Activated T-cell treated with anti-CD3 and anti-CD28 coated beads for 24 hours (primary cell): ENCODE measurements around the gene CYBRD1.
"Not testable (repeated sequence)": the region's sequence is repeated elsewhere in the genome, so short reads cannot be mapped to it uniquely, and the experiment has no call there.

Experiments
- DNase-seq: peaks from one replicate; pipeline ENCODE4 v3.0.0-alpha.2; 2020; ENCODE audit warnings: low read depth

CYBRD1 gene, protein sequence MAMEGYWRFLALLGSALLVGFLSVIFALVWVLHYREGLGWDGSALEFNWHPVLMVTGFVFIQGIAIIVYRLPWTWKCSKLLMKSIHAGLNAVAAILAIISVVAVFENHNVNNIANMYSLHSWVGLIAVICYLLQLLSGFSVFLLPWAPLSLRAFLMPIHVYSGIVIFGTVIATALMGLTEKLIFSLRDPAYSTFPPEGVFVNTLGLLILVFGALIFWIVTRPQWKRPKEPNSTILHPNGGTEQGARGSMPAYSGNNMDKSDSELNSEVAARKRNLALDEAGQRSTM

DNA sequence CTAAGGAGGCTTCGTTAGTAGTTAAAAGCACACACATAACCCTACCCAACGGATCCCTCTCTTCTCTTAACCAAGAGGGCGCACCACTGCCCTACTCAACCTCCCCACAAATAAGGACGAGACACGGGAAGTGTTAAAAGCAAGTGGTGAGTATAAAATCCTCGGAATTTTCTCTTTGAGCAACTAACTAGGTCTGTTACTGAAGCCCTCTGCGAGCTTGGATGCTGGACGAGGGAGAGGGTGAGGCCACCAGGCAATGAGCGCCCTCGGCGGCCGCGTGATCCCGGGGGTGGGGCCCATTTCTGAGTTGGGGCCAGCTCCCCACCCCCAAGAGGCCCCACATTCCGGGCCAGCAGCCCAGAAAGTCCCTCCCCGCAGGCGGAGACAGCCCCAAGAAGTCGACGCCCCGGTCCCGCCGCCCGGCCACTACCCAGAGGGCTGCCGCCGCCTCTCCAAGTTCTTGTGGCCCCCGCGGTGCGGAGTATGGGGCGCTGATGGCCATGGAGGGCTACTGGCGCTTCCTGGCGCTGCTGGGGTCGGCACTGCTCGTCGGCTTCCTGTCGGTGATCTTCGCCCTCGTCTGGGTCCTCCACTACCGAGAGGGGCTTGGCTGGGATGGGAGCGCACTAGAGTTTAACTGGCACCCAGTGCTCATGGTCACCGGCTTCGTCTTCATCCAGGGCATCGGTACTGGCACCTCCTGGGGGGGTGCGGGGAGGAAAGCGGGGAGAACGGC, at the start of gene CYBRD1:
CYBRD1 (plus strand) TSS at position 423 of the 736 bp plus-strand sequence; CDS start at position 495, 72 bp downstream.
- DNase-seq, result no peak

DNA sequence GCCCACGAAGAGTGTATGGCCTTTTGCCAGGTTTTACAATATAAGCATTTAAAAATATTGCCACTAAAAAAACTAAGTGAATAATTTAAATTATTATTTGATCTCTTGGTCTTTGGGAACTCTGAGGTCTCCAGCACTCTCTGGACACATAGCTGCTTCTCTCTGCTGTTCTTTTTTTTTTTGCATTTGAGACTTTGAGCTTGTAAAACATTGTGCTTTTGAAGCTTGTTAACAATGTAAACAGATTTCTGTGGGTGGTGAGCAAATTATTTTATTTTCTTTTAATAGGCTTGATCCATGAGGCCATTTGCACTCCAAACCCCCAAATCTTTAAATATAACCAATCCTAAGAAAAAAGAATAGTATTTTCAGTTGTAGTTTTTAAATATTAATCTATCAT, 46.3 kb upstream of the CYBRD1 start:
- no peak for DNase-seq

DNA sequence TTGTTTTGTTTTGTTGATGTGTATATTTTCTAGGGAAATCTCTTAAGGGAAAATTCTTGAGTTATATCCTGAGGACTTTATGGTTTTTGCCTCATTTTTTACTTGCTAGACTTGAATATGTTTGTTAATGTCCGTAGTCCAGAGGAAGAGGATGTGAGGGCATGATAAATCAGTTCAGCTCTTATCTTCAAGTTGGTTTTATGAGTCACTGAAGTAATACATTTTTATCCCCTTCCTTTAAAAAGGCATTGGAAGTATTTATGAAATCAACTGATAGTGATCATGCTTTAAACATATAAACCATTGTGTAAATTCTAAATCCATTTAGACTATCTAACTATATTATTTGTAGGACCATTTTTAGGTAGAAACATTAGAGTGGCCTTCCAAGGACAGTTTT, 43.9 kb upstream of the CYBRD1 start:
- DNase-seq, result no peak

DNA sequence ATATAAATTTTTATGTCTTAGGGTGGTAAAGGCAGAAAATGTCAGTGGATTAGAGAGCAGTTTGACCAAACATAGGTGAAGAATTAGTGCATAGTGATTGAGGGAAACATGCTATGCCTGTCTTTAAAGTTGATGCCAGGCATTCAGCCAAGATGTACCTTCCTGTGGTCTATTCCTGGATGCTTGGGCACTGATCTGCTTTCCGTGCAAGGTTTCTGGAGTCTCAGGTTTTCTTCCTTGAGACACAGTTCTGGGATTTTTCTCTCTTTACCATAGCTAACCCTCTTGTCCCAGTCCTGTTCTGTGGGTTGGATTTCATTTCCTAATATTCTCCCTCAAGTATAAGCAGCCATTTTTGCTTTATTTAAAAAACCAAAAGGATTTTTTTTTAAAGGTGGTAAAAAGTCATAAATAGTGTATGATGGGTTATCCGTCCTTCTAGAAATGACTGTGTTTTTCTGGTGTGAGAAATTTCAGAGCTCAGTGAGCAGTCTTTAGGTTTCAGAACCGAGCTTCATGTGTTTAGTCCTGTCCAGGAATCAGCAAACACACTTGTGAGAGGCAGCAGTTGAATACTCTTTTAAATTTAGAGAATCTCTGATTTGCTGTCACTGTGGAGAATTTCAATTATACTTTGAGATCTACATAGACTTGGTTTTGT, 43.0 kb upstream of the CYBRD1 start:
- DNase-seq, result no peak

DNA sequence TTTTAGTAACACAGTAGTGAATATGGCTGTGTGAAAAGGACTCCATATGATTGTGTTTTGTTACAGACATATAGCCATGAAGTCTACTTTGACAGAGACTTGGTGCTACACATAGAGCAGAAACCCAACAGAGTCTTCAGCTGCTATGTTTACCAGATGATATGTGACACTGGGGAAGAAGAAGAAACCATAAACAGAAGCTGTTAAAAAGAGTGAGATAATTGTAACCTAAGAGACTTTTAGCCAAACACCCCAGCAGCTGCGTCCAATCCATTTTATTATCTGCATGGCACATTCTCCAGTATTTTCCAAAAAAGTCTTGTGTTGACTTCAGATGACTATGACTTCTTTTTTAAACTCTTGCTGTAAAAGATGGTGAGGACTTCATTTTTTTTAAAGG, 41.4 kb upstream of the CYBRD1 start:
- no peak for DNase-seq

DNA sequence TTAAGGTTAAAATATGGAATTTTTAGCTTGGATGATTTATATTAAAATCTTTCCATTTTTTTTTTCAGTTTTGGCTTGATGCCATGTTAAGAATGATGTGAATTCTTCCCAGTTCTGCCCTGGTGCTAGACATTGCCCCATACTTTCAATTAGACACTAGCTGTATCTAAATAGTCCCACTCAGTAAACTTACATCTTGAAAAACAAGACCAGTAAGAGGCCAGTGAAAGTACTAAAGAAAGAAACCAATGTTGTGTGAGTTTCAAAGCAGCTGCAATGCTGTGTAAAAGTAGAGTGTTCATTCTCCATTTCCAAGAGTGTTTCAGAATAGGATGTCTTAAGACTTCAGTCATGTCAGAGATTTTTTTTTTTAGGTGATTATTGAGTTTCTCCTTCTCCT, 40.0 kb upstream of the CYBRD1 start:
- no peak for DNase-seq

DNA sequence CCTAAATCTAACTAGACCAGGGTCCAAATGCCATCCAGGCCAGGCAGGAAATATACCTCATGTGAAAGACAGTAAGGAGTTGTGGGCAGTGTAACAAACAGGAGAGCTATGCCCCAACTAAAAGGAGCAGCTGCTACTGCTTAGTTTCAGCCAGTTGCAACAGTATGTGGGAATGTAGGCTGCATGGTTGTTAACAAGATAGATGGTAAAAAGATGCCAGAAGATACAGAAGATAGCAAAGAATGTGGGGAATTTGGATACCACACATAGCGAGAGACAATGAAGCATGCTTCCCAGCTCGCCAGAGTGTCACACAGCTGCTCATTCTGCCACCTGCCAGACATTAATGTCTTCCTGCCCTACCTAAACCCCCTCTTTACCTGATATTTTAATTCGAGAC, 39.4 kb upstream of the CYBRD1 start:
- no peak for DNase-seq

DNA sequence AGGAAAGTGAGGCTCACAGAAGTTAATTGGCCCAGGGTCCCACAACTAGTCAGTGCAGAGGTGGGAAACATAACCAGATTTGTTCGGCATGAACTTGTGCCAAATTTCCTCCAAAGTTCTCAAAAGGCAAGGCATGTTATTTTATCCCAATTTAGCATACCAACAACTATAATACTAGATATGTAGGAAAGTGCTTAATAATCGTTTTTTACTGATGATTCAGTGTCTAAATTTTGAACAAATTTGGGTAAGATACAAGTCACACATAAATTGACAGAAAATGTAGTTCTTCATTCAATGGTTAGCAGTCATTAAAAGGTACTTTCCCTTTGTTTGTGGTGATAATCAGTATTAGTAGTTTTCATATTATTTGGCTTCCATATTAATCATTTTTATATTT, 38.5 kb upstream of the CYBRD1 start:
- DNase-seq, result no peak

DNA sequence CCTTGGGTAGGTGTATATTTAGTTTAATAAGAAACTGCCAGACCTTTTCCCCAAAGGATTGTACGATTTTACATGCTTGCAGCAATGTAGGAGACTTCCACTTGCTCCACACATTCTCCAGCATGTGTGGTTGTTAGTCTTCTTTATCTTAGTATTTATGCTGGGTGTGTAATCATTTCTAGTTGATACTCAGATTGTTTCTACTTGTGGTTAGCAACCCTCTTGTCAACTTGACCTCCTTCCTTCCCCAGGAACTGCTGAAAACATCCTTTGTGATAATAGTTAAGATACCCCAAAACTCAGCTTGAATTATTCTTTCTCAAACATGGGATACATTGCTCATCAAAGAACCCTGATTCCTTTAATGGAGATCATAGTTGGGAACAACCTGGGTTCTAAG, 37.2 kb upstream of the CYBRD1 start:
- DNase-seq, result no peak

DNA sequence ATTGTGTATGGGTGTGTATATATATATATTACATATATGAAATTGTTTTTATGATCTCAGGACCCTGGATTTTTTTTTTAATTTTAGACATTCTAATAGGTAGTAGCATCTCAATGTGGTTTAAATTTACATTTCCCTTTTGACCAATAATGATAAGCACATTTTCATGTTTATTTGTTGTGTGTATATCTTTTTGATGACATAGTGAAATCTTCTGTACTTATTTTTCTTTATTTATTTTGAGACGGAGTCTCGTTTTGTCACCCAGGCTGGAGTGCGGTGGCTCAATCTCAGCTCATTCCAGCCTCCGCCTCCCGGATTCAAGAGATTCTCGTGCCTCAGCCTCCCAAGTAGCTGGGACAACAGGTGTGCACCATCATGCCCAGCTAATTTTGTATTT, 35.1 kb upstream of the CYBRD1 start:
- no peak for DNase-seq

DNA sequence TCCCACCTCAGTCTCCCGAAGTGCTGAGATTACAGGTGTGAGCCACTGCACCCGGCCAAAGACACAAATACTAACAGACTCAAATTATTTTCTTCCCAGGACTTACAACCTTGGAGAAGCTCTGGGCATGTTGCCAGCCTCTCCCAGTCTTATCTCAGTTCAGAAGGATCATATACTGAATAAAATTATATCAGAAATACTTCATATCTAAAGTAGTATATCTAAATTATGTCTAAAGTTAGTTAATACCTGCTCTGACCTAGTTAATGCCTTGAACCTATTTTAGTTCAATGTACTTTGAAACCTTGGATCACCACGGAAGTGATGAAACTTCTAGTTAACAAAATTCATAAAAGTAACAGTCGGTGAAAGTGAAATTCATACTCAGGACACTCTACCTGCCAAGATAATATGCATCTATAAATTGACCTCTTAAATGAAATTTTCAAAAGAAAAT, 34.4 kb upstream of the CYBRD1 start:
- no peak for DNase-seq

DNA sequence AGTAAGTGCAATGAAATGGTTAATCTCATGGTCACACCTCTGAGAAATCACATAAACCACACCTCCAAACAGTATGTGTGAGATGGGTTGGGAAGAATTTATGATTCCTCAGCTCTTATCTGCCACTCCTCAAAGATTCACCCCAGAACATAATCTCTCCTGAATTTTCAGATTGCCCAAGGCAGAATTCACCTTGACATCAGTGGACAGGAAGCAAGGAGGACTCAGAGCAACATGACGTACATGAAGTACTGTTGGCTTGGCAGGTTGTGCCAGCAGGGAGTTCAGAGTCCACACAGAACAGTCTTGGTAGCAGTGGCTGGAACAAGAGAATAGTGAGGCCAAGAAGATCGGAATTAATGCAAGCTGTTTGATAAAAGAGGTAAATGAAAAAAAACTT, 31.7 kb upstream of the CYBRD1 start:
- DNase-seq, result no peak

DNA sequence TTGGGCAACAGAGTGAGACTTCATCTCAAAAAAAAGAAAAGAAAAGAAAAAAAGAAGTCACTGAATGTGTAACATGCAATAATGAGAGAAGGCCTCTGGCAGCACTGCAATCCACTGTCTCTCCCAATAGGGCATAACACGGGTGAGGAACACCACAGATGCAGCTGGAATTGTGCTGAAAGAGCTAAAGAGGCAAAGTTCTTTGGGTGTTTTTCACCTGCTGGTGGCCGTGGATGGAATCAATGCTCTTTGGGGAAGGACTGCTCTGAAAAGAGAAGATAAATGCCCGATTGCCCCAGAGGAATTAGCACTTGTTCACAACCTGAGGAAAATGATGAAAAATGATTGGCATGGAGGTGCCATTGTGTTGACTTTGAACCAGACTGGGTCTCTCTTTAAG, 31.0 kb upstream of the CYBRD1 start:
- DNase-seq, result no peak

DNA sequence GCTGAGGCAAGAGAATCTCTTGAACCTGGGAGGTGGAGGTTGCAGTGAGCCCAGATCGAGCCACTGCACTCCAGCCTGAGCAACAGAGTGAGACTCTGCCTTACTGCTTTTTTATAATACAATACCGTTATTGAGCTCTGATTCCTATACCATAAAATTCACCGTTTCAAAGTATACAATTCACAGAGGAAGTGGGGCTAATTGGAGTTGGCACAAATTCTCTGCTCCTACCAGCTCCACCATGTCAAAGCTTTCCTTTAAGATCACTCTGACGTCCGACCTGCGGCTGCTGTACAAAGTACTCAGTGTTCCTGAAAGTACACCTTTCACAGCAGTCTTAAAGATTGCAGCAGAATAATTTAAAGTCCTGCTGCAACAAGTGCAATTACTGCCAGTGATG, 29.6 kb upstream of the CYBRD1 start:
- no peak for DNase-seq

DNA sequence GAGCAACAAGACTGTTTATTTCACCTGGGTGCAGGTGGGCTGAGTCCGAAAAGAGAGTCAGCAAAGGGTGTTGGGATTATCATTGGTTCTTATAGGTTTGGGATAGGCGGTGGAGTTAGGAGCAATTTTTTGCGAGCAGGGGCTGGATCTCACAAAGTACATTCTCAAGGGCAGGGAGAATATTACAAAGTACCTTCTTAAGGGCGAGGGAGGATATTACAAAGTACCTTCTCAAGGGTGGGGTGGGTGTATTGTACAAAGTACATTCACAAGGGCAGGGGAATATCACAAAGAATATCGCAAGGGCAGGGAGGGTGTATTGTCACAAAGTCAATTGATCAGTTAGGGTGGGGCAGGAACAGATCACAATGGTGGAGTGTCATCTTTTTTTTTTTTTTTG, 24.6 kb upstream of the CYBRD1 start:
- not testable (repeated sequence) for DNase-seq

DNA sequence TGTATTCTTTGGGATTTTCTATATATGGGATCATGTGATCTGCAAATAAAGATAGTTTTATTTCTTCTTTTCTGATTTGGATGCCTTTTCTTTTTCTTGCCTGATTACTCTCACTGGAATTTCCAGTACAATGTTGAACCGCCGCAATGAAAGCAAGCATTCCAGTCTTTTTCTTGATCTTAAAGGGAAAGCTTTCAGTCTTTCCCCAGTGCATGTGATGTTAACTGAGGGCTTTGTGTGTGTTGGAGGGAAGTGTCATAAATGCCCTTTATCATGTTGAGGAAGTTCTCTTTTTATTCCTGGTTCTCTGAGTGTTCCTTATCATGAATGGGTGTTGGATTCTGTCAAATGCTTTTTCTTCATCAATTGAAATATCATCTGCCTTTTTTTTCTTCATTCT, 16.9 kb upstream of the CYBRD1 start:
- no peak for DNase-seq

DNA sequence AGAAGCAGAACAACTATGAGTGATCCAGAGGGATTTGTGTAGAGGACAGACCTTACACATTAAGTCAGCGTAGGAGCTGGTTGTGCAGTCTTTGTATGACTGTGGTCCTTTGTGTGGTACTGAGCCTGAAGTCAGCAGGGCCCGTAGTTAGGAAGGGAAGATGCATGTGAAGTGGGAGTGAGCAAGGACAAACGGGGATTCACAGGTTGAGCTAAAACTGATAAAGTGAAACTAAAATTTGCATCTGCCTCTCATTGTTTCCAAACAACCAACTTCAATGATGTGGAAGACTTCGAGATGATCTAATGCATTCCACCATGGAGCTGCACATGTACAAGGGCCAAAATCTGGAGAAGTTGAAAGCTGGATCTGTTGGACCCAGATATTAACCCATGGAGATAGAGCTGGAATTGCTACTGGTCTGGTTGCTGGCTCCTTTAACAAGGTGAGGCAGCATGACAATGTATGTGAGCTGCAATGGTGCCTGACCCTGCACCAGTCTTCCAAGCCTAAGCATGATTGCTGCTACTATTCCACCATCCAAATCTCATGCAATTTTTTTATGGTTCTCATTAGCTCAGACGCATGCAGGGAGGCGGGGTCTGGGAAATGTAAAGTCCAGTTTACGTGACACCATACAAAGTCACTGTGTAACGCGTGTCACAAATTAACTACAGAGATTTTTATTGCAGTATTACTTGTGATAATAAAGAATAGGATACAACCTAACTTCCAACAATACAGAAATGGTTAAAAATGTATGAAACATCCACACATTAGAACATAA, 12.1 kb upstream of the CYBRD1 start:
- no peak for DNase-seq

DNA sequence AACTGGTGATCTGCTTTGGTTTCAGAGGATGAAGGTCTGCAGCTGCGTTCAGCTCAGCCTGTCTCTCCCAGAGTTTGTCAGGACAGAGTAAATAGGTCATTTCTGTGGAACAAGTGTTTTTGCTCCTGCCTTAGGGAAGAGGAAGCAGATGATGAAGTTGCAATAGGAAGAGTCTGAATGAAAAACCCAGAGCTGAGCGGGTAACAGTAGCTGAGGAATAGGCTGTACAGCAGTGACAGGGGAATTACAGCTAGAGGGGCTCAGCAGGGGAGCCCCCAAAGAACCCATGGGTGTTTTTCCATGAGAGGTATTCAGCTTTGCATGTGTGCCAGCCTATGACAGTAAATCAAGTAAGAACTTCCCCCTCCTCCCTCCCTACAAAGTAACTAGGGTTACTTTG, 10.3 kb upstream of the CYBRD1 start:
- no peak for DNase-seq

DNA sequence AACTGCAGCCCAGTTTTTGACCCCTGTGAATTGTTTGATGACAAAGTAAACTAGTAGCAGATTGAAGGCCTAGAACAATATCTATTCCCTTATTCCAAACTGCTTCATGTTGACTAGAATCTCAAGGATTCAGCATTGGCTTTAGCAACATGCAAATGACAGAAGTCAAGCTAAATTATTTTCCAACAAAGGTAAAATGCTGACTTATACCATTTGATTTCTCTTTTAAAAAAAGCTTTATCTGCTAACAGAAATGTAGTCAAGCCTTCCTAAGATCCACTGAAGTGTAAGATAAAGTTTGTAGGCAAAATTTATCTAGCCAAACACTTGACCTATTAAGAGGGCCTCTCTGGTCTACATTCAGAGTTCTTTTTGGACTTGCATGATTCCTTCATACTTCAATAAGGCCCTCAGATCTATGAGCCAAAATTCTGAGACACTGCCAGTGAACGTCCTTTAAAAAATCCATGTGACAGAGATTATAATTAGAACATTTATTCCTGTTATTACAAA, 9.5 kb upstream of the CYBRD1 start:
- no peak for DNase-seq

DNA sequence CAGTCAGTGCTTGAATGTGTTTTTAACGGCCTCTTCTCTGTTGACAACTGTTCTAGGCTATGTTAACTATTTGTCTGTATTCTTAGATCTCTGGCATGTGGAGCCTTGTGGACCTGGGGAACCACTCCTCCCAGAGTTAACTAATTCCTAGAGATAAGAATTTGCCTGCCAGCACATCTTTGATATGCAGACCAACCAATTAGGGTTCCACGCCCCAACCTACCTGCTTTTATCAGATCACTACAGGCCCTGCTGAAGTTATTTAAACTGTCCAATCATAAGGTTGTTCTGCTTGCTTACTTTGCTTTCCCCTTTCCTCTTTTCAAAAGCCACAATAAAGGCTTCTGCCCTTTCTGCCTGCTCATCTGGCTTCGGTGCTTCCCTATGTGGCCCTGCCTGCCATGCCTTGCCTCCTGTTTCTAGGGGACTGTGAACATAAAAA, 8.5 kb upstream of the CYBRD1 start:
- no peak for DNase-seq

DNA sequence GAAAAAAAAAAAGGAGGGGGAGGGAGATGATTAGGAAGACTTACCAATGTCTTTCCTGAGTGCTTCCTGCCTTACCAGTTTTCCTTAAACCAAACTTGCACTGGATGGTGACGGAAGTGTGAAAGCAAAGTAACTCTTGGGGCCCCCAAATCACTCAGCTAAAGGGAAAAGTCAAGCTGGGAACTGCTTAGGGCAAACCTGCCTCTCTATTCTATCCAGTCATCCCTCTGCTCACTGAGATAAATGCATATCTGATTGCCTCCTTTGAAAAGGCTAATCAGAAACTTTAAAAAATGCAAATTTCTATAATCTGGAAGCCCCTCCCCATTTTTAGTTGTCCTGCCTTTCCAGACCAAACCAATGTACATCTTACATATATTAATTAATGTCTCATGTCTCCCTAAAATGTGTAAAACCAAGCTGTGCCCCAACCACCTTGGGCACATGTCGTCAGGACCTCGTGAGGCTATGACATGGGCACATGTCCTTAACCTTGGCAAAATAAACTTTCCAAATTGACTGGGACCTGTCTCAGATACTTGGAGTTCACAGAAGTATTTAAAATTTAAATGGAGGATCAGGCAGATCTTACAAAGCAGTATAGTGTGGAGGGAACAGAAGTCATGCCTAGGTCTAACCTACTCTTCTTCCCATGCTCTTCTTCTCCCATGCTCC, 7.2 kb upstream of the CYBRD1 start:
- DNase-seq, result no peak
